SK-N-SH (cell line): Measurements from ENCODE around the gene C17orf50. TPM values are rescaled to one million over a fixed set of nuclear protein-coding genes. Genes with fewer than 3 reads are reported as not detected.

ENCODE experiments used
- CTCF ChIA-PET: fragments of 300-600, 350-600 bp; formaldehyde crosslinking; extraction: SDS; loops from one replicate; lab custom pipeline; 2021; lab: Yijun Ruan, JAX
- POLR2A ChIA-PET: fragments of 350-600 bp; sonication (Branson Sonifier 250); formaldehyde crosslinking; extraction: SDS; loops from one replicate; lab custom pipeline; 2020; ENCODE audit warnings: antibody characterized with exemption, inconsistent platforms; lab: Yijun Ruan, JAX
- DNase-seq: peaks from one replicate; pipeline ENCODE4 v3.0.0; 2012
- H2AFZ ChIP-seq: fragments of 200-600 bp; sonication (generic); 2 replicates; pipeline ENCODE4 v1.8.1; 2016; ENCODE audit warnings: antibody characterized with exemption, mild to moderate bottlenecking, low read depth
- H3F3A ChIP-seq: fragments of 200-600 bp; sonication (generic); replicated peaks from 2 replicates; pipeline ENCODE3; 2016; ENCODE audit warnings: antibody characterized with exemption, mild to moderate bottlenecking; ENCODE audit not compliant: insufficient read depth
- H3K27ac ChIP-seq, 2 experiments: fragments of 200-500 bp in 1 of 2; fragments of 200-600 bp in 1 of 2; sonication (Bioruptor generic) in 1 of 2; sonication (generic), shearing (Covaris generic) in 1 of 2; 2 replicates each; pipeline versions ENCODE4 v1.5.1 to v1.6.1; 2014 to 2016; ENCODE audit warnings: low read depth in 2 of 2, inconsistent platforms in 1 of 2, low read length in 1 of 2, mild to moderate bottlenecking in 1 of 2, mixed read lengths in 1 of 2
- H3K27me3 ChIP-seq: fragments of 200-600 bp; sonication (generic), shearing (Covaris generic); 2 replicates; pipeline ENCODE4 v1.6.1; 2016; ENCODE audit warnings: mixed run types; ENCODE audit not compliant: insufficient read depth
- H3K36me3 ChIP-seq, 2 experiments: fragments of 200-500 bp in 1 of 2; fragments of 200-600 bp in 1 of 2; sonication (Bioruptor generic) in 1 of 2; sonication (generic) in 1 of 2; replicated peaks in 1 of 2; 2 replicates each; pipeline versions ENCODE3 to v1.5.1; 2014 to 2016; ENCODE audit warnings: low read length in 1 of 2, mild to moderate bottlenecking in 1 of 2; ENCODE audit not compliant: insufficient read depth in 2 of 2, control insufficient read depth in 1 of 2
- H3K4me1 ChIP-seq, 2 experiments: fragments of 200-500 bp in 1 of 2; fragments of 200-600 bp in 1 of 2; sonication (Bioruptor generic) in 1 of 2; sonication (generic), shearing (Covaris generic) in 1 of 2; 2 replicates each; pipeline versions ENCODE4 v1.5.1 to v1.6.1; 2014 to 2016; ENCODE audit warnings: low read depth in 1 of 2, low read length in 1 of 2, mixed run types in 1 of 2; ENCODE audit not compliant: insufficient read depth in 2 of 2, control insufficient read depth in 1 of 2
- H3K4me2 ChIP-seq: fragments of 200-600 bp; sonication (generic), shearing (Covaris generic); 2 replicates; pipeline ENCODE4 v1.6.1; 2017; ENCODE audit warnings: mixed run types
- H3K4me3 ChIP-seq, 2 experiments: fragments of 200-500 bp in 1 of 2; fragments of 200-600 bp in 1 of 2; sonication (Bioruptor generic) in 1 of 2; sonication (generic), shearing (Covaris generic) in 1 of 2; 2 replicates each; pipeline versions ENCODE4 v1.5.1 to v1.8.1; 2014 to 2016; ENCODE audit warnings: low read depth in 2 of 2, inconsistent platforms in 1 of 2, low read length in 1 of 2, mild to moderate bottlenecking in 1 of 2, mixed read lengths in 1 of 2, moderate library complexity in 1 of 2
- H3K79me2 ChIP-seq: fragments of 200-600 bp; sonication (generic); 2 replicates; pipeline ENCODE4 v1.8.1; 2017; ENCODE audit warnings: mild to moderate bottlenecking; ENCODE audit not compliant: insufficient read depth
- H3K9ac ChIP-seq: fragments of 200-600 bp; sonication (generic); 2 replicates; pipeline ENCODE4 v1.6.1; 2017; ENCODE audit warnings: mixed run types
- H3K9me2 ChIP-seq: fragments of 200-600 bp; sonication (generic); 2 replicates; pipeline ENCODE4 v1.6.1; 2017; ENCODE audit warnings: mixed run types
- H3K9me3 ChIP-seq: fragments of 200-600 bp; sonication (generic); 2 replicates; pipeline ENCODE4 v1.6.1; 2017; ENCODE audit warnings: mixed run types, mild to moderate bottlenecking, moderate library complexity
- H4K20me1 ChIP-seq: fragments of 200-600 bp; sonication (generic); 2 replicates; pipeline ENCODE4 v1.6.1; 2017; ENCODE audit warnings: mild to moderate bottlenecking, mixed run types; ENCODE audit not compliant: insufficient read depth
- CHD2 ChIP-seq: fragments of 150-350 bp; IDR thresholded peaks from 2 replicates; pipeline ENCODE4 v1.6.1; 2018; ENCODE audit warnings: low read length; ENCODE audit not compliant: partially characterized antibody
- CTCF ChIP-seq: fragments of 200-600 bp; sonication (generic); IDR thresholded peaks from 2 replicates; pipeline ENCODE4 v1.6.1; 2017; ENCODE audit warnings: antibody characterized with exemption, mild to moderate bottlenecking, moderate library complexity
- EZH2phosphoT487 ChIP-seq: fragments of 200-600 bp; sonication (generic); IDR thresholded peaks from 2 replicates; pipeline ENCODE4 v1.6.1; 2017; ENCODE audit warnings: low read depth, mixed run types, mild to moderate bottlenecking, antibody characterized with exemption, moderate library complexity, borderline replicate concordance
- FOSL2 ChIP-seq: IDR thresholded peaks from 2 replicates; pipeline ENCODE4 v1.4.0; 2012; ENCODE audit warnings: low read depth, mild to moderate bottlenecking, moderate library complexity, borderline replicate concordance
- JUND ChIP-seq: IDR thresholded peaks from 2 replicates; pipeline ENCODE4 v1.4.0; 2012
- MAX ChIP-seq: IDR thresholded peaks from 2 replicates; pipeline ENCODE4 v1.4.0; 2012; ENCODE audit warnings: low read depth
- MEF2A ChIP-seq: IDR thresholded peaks from 2 replicates; pipeline ENCODE4 v1.4.0; 2012; ENCODE audit warnings: low read depth, borderline replicate concordance
- NRF1 ChIP-seq: IDR thresholded peaks from 2 replicates; pipeline ENCODE4 v1.6.1; 2012; ENCODE audit warnings: low read depth, mild to moderate bottlenecking, low read length
- PBX3 ChIP-seq: IDR thresholded peaks from 2 replicates; pipeline ENCODE4; 2012
- POLR2AphosphoS5 ChIP-seq: IDR thresholded peaks from 2 replicates; pipeline ENCODE4 v1.6.1; 2012; ENCODE audit warnings: low read depth, low read length
- RAD21 ChIP-seq: IDR thresholded peaks from 2 replicates; pipeline ENCODE4 v1.6.1; 2012; ENCODE audit warnings: mild to moderate bottlenecking, low read length
- RCOR1 ChIP-seq: fragments of 150-350 bp; IDR thresholded peaks from 2 replicates; pipeline ENCODE4 v1.6.1; 2017; ENCODE audit warnings: antibody characterized with exemption, low read length
- REST ChIP-seq: IDR thresholded peaks from 2 replicates; pipeline ENCODE4 v1.6.1; 2012; ENCODE audit warnings: mild to moderate bottlenecking, low read depth, low read length, moderate library complexity
- RXRA ChIP-seq: IDR thresholded peaks from 2 replicates; pipeline ENCODE4 v1.4.0; 2012; ENCODE audit warnings: low read depth, mild to moderate bottlenecking, borderline replicate concordance
- SIN3A ChIP-seq: IDR thresholded peaks from 2 replicates; pipeline ENCODE4 v1.6.1; 2012; ENCODE audit warnings: low read depth, mild to moderate bottlenecking, low read length, moderate library complexity, borderline replicate concordance
- SMC3 ChIP-seq: IDR thresholded peaks from 2 replicates; pipeline ENCODE4 v1.6.1; 2012; ENCODE audit warnings: low read depth, low read length, improper control_type of control experiment
- TEAD4 ChIP-seq: IDR thresholded peaks from 2 replicates; pipeline ENCODE4 v1.4.0; 2012; ENCODE audit warnings: mild to moderate bottlenecking, borderline replicate concordance; ENCODE audit not compliant: insufficient read depth
- WGBS: methylation state at CpG from one replicate; pipeline ENCODE4 v1.1.6; 2017; ENCODE audit warnings: low lambda C conversion rate; 5-methylcytosine and 5-hydroxymethylcytosine counted together
- polyA plus RNA-seq, 3 experiments: library from polyadenylated mRNA; depleted of rRNA; stranded (reverse); fragments of >200 nt; gene quantifications; 2 replicates each; pipeline ENCODE4 v1.2.3, GENCODE V29; 2012

The C17orf50 gene
- polyA plus RNA-seq, 1 of the 3 experiments (the other 2 are of a cell fraction): 0.05 TPM

- ChIA-PET CTCF (interaction anchor here (1.4 to 3.0 kb wide), 4 partner anchors 20 to 111 kb away, joined by 3 to 12 read pairs (median 10); no protein-coding TSS in a partner anchor), POLR2A (no interaction called here)
- Histone ChIP-seq H3K27ac (no peak overlapping the region), H3K4me3 (no peak overlapping the region), H3F3A (peaks cover 15% of the 10 kb centered on the region), H3K27me3 (no peaks in the 10 kb centered on the region), H3K79me2 (0 out of 2 replicates have a peak, but pooled peaks cover 5% of the 10 kb centered on the region), H3K9ac (no peak overlapping the region)
- DNase-seq: no peak
- TF ChIP-seq POLR2AphosphoS5 (no peak), MEF2A (no peak), RCOR1 (no peak), PBX3 (no peak), REST (no peak), RXRA (no peak), EZH2phosphoT487 (no peak), NRF1 (no peak)
- TF ChIP-seq, all 33 proteins: peak for 0
- Histone ChIP-seq H2AFZ (no peak overlapping the region), H3K4me1 (peaks cover 13 to 19% of the 10 kb centered on the region in 2 experiments; a peak in 3 of 4 replicates), H4K20me1 (peaks cover 7% of the 10 kb centered on the region), H3K4me2 (no peak overlapping the region), H3K9me2 (no peaks in the 10 kb centered on the region), H3K36me3 (peaks cover 40 to 61% of the 10 kb centered on the region in 2 experiments), H3K9me3 (no peaks in the 10 kb centered on the region)
- 90% methylated on average over 2 of the region's 2 CpGs for WGBS
Measured at GRCh38 chr17:35723735-35724134, 37.0 kb upstream of the C17orf50 start.

- H3F3A ChIP-seq: peaks cover 15% of the 10 kb centered on the region
- H2AFZ ChIP-seq: no peak overlapping the region
- 93% methylated on average over 4 of the region's 4 CpGs for WGBS
- H3K27ac ChIP-seq: peak overlapping the region; percentile 67 to 83; a peak in 3 of 4 replicates
- H3K4me2 ChIP-seq: peak overlapping the region; percentile 66; the same call in 1 of the 2 replicates
- peaks cover 7% of the 10 kb centered on the region for H4K20me1 ChIP-seq
- H3K9ac ChIP-seq: no peak overlapping the region
- H3K79me2 ChIP-seq: 0 out of 2 replicates have a peak, but pooled peaks cover 1% of the 10 kb centered on the region
- POLR2A ChIA-PET: no interaction called here
- H3K4me1 ChIP-seq: peaks cover 13 to 19% of the 10 kb centered on the region in 2 experiments; a peak in 3 of 4 replicates
- no peaks in the 10 kb centered on the region for H3K9me2 ChIP-seq
- no peaks in the 10 kb centered on the region for H3K27me3 ChIP-seq
- CTCF ChIA-PET: interaction anchor here (3.2 kb wide), 1 partner anchor 23 kb away, joined by 16 read pairs; no protein-coding TSS in a partner anchor
- no peak overlapping the region for H3K4me3 ChIP-seq
- DNase-seq: no peak
- no peaks in the 10 kb centered on the region for H3K9me3 ChIP-seq
- peaks cover 28 to 52% of the 10 kb centered on the region in 2 experiments for H3K36me3 ChIP-seq
- no peak for TF ChIP-seq MAX
- no peak for TF ChIP-seq SMC3
- no peak for TF ChIP-seq JUND
- no peak for TF ChIP-seq FOSL2
- TF ChIP-seq RAD21: no peak
- TF ChIP-seq TEAD4: no peak
- no peak for TF ChIP-seq CHD2
- no peak for TF ChIP-seq REST
- TF ChIP-seq CTCF: no peak
- TF ChIP-seq MEF2A: no peak
- no peak for TF ChIP-seq SIN3A
Measured at GRCh38 chr17:35725058-35725457, 35.6 kb upstream of the C17orf50 start.
